ENCODE measurements around the gene COLEC11.
"Not testable (repeated sequence)": the region's sequence is repeated elsewhere in the genome, so short reads cannot be mapped to it uniquely, and the experiment has no call there.

Gene COLEC11

DNA sequence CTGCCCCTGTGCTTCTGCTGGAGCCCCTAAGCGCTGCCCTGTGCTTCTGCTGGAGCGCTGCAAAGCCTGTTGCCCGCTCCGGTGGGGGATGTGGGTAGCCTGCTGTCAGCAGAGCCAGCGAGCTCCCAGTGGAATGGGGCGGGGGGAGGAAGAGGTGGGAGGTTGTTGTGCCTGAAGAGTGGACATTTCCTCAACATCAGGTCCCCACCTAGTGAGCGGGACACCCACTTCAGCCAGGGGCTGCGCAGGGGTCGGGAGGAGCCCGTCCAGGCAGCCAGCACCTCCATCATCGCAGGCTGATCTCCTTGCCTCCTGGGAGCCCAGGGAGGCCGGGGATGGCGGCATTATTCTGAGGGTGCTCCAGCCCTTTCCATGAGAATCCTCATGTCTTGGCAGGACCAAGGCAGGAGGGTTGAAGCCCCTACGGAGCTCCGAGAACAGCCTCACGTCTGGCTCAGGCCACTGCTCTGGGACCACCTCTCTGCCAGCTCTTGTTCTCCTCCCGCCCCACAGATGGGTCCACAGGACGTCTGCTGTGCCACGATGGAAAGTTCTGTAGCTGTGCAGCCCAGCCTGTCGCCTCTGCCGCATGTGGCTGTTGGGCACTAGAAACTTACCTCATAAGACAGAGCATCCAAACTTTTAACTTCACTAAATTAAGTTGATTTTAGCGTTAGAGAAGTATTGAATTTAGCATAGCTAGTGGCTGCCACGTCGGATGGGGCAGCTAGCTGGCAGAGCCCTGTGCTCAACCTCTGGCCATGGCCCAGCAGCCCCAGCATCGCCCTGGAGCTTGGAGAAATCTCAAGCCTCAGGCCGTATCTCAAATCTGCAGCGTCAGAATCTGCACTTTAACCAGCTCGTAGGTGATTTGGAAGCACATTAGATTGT is 61.2 kb downstream of the COLEC11 start:
- DNase-seq = no peak

DNA sequence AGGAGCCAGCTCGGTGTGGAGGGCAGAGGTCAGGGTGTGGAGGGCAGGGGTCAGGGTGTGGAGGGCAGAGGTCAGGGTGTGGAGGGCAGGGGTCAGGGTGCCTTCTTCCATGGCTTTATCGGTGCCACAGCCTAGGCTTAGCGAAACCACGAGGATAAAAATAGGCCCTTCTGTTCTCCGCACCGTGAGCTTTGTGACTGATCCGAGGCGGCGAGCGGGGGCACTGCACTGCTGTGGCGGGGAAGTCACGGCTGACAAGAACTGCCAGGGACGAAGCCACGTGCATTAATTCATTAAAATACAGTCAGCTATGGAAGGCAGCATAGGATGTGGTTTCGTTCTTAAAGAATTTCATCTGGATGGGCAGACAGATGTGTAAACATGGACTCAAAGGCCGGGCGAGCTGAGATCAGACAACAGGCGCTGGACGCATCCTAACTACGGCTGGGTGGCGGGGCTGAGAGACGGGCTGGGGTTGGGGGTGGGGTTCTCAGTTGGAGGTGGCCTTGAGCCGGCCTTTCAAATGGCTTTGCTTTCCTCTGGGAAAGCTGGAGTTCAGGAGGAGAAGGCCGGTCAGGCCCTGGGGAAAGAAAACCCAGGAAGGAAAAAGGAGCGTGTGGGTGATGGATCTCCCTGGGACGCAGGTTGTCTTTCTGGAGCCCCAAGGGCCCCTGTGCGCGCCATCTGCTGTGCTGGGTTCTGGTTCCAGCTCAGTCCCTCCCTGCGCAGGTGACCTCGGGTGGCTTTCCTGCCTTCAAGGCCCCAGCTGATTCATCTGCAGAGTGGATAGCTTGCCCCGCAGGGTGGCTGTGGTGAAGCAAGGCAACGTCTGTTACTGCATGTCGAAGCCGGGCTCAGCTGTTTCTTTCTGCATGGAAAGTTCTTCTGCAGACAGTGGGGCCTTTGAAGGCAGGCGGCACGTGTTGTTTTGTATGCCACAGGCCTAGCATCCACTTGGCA is 62.1 kb downstream of the COLEC11 start:
- no peak for DNase-seq

GRCh38 chr2:3657881-3658280 is 63.0 kb downstream of the COLEC11 start, which contains the start of gene ALLC:
ALLC (plus strand) TSS chr2:3658200; CDS start chr2:3671158, 12,958 bp downstream.
- no peak for DNase-seq

GRCh38 chr2:3659447-3660432 is 64.8 kb downstream of the COLEC11 start:
- no peak for DNase-seq

DNA sequence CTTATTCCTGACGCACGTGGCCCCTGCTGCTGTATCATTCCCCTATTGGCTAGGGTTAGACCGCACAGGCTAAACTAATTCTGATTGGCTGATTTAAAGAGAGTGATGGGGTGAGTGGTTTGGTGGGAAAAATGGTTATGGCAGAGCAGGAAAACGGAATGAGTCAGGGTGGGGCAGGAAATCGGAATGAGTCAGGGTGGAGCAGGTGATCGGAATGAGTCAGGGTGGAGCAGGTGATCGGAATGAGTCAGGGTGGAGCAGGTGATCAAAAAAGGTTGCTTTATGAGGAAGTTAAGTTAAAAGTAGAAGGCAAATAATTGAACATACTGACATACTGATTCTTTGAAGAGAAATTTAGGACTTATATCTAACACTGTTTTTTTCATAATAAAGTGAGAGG is 65.7 kb downstream of the COLEC11 start:
- not testable (repeated sequence) for DNase-seq

DNA sequence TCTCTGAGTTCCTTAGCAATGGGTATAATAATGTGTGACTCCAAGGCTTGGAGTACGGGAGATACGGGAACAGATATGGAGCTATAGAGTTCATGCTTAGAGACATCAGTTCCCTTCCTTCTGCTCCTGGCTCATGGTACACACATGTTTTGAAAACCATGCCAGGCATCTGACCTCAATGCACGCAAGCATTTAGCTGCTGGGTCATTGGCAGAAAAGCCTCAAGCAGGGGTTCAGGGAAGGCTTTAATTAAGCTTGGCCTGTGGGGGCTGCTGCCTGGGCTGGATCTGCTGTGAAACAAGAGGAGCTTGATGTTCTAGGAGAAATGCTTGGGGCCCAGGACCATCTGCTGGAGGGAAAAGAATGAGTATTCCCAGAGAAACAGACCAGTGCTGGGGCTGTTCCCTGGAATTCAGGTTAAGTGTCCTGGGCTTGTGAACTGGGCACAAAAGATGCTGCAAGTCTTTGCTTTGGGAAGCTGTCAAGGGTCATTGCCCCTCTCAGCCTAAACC is 66.3 kb downstream of the COLEC11 start:
- no peak for DNase-seq

GRCh38 chr2:3662239-3662638 is 67.3 kb downstream of the COLEC11 start:
- no peak for DNase-seq

- no peak for DNase-seq
Observed at GRCh38 chr2:3664118-3664517, 69.2 kb downstream of the COLEC11 start.

DNA sequence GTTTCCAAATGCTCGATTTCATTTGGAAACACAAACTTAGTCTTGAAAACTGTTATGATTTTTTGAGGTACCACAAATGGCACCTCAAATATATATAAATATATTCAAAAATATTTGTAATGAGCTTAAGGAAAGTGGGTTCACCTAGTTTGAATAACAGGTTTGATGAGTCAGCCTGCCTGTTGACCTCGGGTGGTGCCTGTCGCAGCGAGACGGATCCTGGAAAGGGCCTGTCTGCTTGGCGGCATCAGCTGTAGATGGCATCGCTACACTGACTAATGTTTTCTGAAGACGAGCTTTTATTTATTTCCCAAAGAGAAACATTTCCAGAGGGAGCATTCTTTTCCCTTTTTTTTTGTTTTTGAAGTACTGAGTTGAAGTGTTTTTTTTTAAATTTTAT is 70.0 kb downstream of the COLEC11 start:
- no peak for DNase-seq

DNA sequence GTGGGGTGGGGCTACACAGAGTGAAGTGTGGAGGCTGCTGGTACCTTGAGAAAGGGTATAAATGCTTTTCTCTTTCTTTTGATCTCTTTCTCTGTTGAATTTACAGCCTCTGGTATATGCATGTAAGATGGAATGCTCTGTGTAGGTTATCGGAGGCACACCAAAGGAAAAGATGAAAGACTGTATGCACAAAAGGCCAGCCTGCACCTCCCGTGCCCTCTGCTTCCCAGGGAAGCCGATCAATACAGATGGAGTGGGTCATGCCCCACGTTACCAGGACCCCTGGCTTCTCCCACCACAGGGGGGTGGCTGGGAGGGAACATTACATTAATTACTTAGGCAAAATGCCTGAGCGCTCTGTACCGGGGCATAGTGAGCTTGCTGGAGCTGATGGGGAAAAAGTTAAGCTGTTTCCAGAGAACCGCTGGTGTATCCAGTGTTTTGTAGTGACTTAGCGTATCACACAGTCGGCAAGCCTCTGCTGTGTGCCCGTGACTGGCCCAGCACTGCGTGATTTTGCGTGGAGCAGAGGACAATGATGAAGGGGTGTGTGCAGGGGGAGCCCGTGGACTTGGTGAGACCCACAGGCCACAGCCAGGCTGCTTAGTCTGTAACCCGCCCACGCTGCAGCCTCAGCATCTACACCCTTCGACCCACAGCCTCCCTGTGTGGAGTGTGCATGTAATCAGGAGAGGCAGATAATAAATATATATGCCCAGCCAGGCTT is 71.1 kb downstream of the COLEC11 start:
- no peak for DNase-seq

GRCh38 chr2:3666613-3666975 is 71.7 kb downstream of the COLEC11 start:
- no peak for DNase-seq

GRCh38 chr2:3667151-3667631 is 72.3 kb downstream of the COLEC11 start:
- DNase-seq = no peak

DNA sequence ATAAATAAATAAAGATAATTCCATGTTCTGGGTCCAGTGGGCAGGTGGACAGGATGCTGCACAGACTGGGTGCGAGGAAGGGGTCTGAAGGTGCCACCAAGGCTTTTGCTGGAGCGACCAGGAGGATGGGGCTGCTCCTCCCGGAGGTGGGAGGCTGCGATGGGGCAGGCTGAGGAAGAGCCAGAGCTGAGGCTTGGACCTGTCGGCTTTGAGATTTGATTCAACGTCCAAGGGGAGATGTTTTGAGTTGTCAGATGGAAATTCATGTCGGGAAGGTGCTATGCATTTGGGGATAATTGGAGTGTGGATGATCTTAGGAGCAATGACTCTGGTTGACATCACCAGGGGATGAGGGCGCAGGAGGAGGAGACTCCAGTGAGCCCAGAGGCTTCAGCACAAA is 74.7 kb downstream of the COLEC11 start:
- no peak for DNase-seq

- no peak for DNase-seq
Observed at GRCh38 chr2:3670376-3670775, 75.5 kb downstream of the COLEC11 start.

- DNase-seq = no peak
Observed at GRCh38 chr2:3670941-3671340, 76.0 kb downstream of the COLEC11 start.

- DNase-seq = no peak
Observed at GRCh38 chr2:3672861-3673678, 78.2 kb downstream of the COLEC11 start.

DNA sequence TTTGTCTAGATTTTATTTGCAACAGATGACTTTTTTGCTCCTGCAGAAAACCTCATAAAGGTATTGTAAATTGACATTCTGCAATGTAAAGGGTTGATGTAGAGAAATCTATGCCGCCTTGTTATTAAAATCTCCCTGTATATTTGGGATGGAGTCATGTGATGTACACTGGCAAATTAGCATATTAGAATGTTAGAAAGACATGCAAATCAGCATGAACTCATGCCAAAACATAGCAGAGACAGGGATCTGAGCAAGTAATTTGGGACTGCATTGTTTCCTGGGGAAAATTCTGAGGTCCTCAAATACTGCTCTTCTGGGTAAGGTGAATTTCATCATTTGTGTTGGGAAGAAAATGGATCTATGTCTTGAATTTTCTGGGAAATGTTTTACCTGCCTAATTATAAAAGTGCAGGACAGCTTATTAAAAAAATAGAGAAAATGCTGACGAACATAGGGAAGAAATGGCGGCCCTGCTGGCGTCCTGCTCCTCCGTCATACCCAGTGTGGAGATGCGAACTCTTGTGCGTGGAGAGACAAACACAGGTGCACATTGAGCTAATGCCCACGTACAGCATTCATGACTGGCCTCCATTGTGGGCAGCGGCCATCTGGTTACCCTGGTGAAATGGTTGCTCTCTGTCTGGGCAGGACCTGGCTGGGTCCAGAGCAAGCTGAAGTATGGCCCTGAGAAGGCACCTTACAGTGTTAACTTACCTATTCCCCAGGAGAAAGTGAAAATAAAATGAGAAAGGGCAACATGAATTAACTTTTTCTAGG is 79.3 kb downstream of the COLEC11 start:
- no peak for DNase-seq

- no peak for DNase-seq
Observed at GRCh38 chr2:3675687-3676086, 80.8 kb downstream of the COLEC11 start.

DNA sequence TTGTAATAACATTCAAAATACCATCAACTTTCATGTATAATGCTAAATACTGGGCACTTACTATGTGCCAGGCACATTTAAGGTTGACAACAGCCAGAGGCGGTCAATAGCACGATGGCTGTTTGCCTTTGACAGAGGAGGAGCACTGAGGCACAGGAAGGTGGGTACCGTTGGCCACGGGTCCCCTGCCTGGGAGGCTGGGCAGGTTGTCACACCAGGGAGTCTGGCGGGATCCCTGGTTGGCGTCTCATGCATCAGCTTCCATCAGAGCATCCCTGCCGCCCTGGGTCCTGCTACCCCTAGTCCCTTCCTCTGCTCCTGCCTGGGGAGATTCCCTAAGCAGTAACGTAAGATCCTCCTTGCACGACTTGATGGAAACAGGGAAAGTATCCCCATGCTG is 82.5 kb downstream of the COLEC11 start:
- DNase-seq = no peak

GRCh38 chr2:3678212-3678611 is 83.3 kb downstream of the COLEC11 start:
- no peak for DNase-seq

Data from GDM1 (cell line).